ENCODE results near the gene MYOCOS. TPM values are rescaled to one million over a fixed set of nuclear protein-coding genes. Genes with fewer than 3 reads are reported as not detected.

MYOCOS gene
- total RNA-seq, 1 donor from 2014 or later, result not detected

DNA sequence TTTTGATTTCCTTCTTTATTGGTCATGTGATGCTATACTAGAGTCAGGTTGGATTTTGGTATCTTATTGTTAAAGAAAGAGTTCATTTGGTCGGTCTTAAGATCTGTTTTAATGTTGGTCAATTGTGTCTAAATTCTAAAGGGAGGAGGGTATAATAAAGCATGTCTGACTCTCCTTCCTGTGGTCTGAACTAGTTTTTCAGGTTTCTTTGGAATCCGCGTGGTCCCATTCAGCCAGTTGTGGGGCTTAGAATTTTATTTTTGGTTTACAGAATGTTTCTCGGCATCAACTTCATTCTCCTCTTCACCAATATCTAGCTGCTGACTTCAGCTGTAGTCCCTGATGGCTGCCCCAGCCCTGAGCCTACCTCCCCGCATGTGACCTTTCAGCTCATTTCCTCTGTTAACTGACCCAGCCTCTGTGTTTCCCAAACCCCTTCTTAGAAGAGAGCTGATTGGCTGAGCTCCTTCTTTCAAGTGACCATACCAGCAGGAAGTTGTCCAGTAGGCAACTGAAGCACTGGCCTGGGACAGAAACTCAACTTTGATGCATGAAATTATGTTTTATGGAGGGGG is 39.1 kb downstream of the MYOCOS start:
- H3K36me3 Mint-ChIP-seq (ENCODE audit: insufficient read depth), result no peaks in the 10 kb centered on the region
- no peak overlapping the region for H3K27ac Mint-ChIP-seq
- no peaks in the 10 kb centered on the region for H3K9me3 Mint-ChIP-seq (ENCODE audit: low read depth)
- TF ChIP-seq, protein P1, sequence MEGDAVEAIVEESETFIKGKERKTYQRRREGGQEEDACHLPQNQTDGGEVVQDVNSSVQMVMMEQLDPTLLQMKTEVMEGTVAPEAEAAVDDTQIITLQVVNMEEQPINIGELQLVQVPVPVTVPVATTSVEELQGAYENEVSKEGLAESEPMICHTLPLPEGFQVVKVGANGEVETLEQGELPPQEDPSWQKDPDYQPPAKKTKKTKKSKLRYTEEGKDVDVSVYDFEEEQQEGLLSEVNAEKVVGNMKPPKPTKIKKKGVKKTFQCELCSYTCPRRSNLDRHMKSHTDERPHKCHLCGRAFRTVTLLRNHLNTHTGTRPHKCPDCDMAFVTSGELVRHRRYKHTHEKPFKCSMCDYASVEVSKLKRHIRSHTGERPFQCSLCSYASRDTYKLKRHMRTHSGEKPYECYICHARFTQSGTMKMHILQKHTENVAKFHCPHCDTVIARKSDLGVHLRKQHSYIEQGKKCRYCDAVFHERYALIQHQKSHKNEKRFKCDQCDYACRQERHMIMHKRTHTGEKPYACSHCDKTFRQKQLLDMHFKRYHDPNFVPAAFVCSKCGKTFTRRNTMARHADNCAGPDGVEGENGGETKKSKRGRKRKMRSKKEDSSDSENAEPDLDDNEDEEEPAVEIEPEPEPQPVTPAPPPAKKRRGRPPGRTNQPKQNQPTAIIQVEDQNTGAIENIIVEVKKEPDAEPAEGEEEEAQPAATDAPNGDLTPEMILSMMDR (IDR thresholded peaks at IDR 0.05; ENCODE audit: unreplicated experiment), result no peak
- peaks cover 8% of the 10 kb centered on the region for H3K4me1 Mint-ChIP-seq (ENCODE audit: low read depth)
- no peak for DNase-seq (ENCODE audit: low spot score, unreplicated experiment)
- H3K27me3 Mint-ChIP-seq, result no peaks in the 10 kb centered on the region
- no peak overlapping the region for H3K4me3 Mint-ChIP-seq (ENCODE audit: low read depth)

DNA sequence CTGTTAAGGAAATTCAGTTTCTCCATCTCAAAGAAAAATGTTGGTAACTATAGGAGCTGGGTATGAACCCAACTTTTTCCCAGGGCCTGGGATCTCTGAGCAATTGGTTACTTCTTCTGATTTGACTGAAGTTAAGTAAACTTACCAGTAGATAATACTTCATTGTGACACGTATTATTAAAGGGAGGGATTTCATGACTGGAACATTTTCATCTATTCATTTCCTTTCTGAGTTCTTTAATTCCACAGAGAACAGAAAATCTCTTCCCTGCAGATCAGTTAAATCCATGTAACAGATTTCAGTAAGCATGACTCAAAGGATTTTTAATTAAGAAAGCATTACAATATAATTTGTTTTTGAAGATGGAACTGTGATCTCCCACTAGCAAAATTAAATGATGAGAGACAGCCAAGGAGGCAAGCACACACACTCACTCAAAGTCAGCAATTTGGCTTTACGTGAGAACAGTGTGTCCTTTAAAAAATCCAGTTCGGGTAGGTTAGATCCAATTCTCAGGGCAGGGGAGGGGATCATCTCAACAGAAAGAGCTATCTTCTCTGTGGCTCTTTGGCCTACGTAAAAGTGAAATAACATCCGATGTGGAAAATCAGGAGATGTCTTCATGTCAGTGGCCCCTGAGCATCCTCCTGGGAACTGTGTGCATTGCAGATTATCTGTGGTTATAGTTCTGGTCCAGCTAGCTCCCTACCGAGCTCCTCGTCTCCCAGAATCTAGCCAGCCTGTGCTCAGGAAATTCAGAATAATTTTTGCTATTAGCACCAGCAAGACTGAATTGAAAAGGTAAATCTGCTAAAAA is 41.2 kb downstream of the MYOCOS start:
- no peaks in the 10 kb centered on the region for H3K9me3 Mint-ChIP-seq (ENCODE audit: low read depth)
- DNase-seq (ENCODE audit: low spot score, unreplicated experiment), result no peak
- peaks cover 8% of the 10 kb centered on the region for H3K4me1 Mint-ChIP-seq (ENCODE audit: low read depth)
- H3K4me3 Mint-ChIP-seq (ENCODE audit: low read depth), result no peak overlapping the region
- TF ChIP-seq, protein P1 (IDR thresholded peaks at IDR 0.05; ENCODE audit: unreplicated experiment), result no peak
- no peaks in the 10 kb centered on the region for H3K27me3 Mint-ChIP-seq
- no peaks in the 10 kb centered on the region for H3K36me3 Mint-ChIP-seq (ENCODE audit: insufficient read depth)
- no peak overlapping the region for H3K27ac Mint-ChIP-seq

- H3K4me1 Mint-ChIP-seq (ENCODE audit: low read depth), result peaks cover 8% of the 10 kb centered on the region
- H3K4me3 Mint-ChIP-seq (ENCODE audit: low read depth), result no peak overlapping the region
- no peak for DNase-seq (ENCODE audit: low spot score, unreplicated experiment)
- H3K27me3 Mint-ChIP-seq, result no peaks in the 10 kb centered on the region
- H3K27ac Mint-ChIP-seq, result no peak overlapping the region
- no peaks in the 10 kb centered on the region for H3K9me3 Mint-ChIP-seq (ENCODE audit: low read depth)
- no peaks in the 10 kb centered on the region for H3K36me3 Mint-ChIP-seq (ENCODE audit: insufficient read depth)
- TF ChIP-seq, protein P1 (IDR thresholded peaks at IDR 0.05; ENCODE audit: unreplicated experiment), result no peak
These were observed 42.0 kb downstream of the MYOCOS start for GRCh38 chr1:171663854-171664575.

DNA sequence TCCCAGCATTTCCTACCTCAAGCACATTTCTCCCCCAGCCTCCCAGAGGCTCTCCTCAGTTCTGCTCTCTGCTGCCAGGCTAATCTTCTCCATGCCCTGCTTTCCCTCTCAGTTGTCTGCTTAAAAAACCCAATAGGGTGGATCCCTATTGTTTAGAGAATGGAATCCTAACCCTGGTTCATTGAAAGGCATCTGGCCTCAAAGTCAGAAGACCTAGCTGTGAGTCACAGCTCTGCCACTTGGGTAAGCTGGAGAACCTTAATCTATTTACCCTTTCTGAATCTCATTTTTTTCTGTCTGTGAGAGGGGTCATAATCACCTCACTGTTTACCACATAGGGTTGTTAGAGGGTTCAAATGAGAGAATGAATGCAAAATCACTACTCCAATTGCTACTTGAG is 42.9 kb downstream of the MYOCOS start:
- Mint-ChIP-seq H3K27me3 (no peaks in the 10 kb centered on the region), H3K27ac (no peak overlapping the region)

More for the DNA sequence above, 42.9 kb downstream of the MYOCOS start:
- H3K9me3 Mint-ChIP-seq (ENCODE audit: low read depth), result no peaks in the 10 kb centered on the region
- TF ChIP-seq, protein P1 (IDR thresholded peaks at IDR 0.05; ENCODE audit: unreplicated experiment), result no peak
- DNase-seq (ENCODE audit: low spot score, unreplicated experiment), result no peak
- H3K4me3 Mint-ChIP-seq (ENCODE audit: low read depth), result no peak overlapping the region
- no peaks in the 10 kb centered on the region for H3K36me3 Mint-ChIP-seq (ENCODE audit: insufficient read depth)
- peaks cover 8% of the 10 kb centered on the region for H3K4me1 Mint-ChIP-seq (ENCODE audit: low read depth)
